NCI-H1417 (cell line): ENCODE data around the gene BCOR.

Experiments used
- DNase-seq, 3 experiments: peaks; one replicate each; lab custom pipeline; 2025; lab: John Stamatoyannopoulos, UW

Gene BCOR

GRCh38 chrX:40097504-40098263 is at the start of gene BCOR:
TSS of gene BCOR (minus strand) at chrX:40097958. CDS start at chrX:40077929, 20,029 bp downstream.
- DNase-seq: peak; percentile 35 to 93 (median 87)

GRCh38 chrX:40147126-40147952 is 49.6 kb upstream of the BCOR start:
- no peak for DNase-seq

- DNase-seq: peak; percentile 53 to 83 (median 71)
Observed at GRCh38 chrX:40146262-40147125, 48.7 kb upstream of the BCOR start.

GRCh38 chrX:40145923-40146261 is 48.1 kb upstream of the BCOR start:
- DNase-seq: peak in 1 of 3 experiments; percentile 74

GRCh38 chrX:40145001-40145922 is 47.5 kb upstream of the BCOR start:
- DNase-seq: peak in 1 of 3 experiments; percentile 22

- DNase-seq: no peak
Observed at GRCh38 chrX:40144576-40144975, 46.8 kb upstream of the BCOR start.

- no peak for DNase-seq
Observed at GRCh38 chrX:40143987-40144386, 46.2 kb upstream of the BCOR start.

GRCh38 chrX:40143001-40143400 is 45.2 kb upstream of the BCOR start:
- no peak for DNase-seq

- no peak for DNase-seq
Observed at GRCh38 chrX:40142417-40142816, 44.7 kb upstream of the BCOR start.

GRCh38 chrX:40140706-40141499 is 43.1 kb upstream of the BCOR start:
- no peak for DNase-seq

GRCh38 chrX:40132751-40133150 is 35.0 kb upstream of the BCOR start:
- no peak for DNase-seq

- DNase-seq: no peak
Observed at GRCh38 chrX:40131654-40132337, 34.0 kb upstream of the BCOR start.

GRCh38 chrX:40130207-40130606 is 32.4 kb upstream of the BCOR start:
- DNase-seq: no peak

GRCh38 chrX:40127052-40127451 is 29.3 kb upstream of the BCOR start:
- no peak for DNase-seq

- DNase-seq: no peak
Observed at GRCh38 chrX:40122487-40122886, 24.7 kb upstream of the BCOR start.

- no peak for DNase-seq
Observed at GRCh38 chrX:40121618-40122017, 23.9 kb upstream of the BCOR start.

- DNase-seq: peak in 1 of 3 experiments; percentile 49
Observed at GRCh38 chrX:40120838-40121580, 23.3 kb upstream of the BCOR start.

GRCh38 chrX:40117715-40118285 is 20.0 kb upstream of the BCOR start:
- no peak for DNase-seq

GRCh38 chrX:40116925-40117324 is 19.2 kb upstream of the BCOR start:
- no peak for DNase-seq
